ENCODE measurements around the gene RFX7. TPM values are rescaled to one million over a fixed set of nuclear protein-coding genes. Genes with fewer than 3 reads are reported as not detected.

The RFX7 gene
- total RNA-seq, 1 experiment from 2014 or later = 43.4 TPM

DNA sequence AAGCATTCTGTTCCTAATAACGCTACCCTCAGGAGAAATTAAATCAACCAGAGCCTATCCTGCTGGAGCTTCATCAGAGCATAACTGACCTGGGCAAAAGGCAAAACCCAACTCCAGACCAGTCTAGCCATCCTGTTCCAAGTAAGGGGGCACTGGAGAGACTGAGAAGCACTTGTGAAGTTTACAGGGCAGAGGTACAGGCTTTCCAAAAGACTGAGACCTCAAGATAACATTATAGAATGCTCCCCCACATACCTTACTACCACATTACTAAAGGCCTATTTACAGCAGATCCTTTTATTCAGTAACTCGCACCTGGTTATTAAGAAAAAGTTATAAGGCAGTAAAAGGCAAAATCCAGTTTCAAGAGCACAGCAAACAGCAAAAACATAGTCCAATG, 35.5 kb downstream of the RFX7 start:
- Histone ChIP-seq H3K14ac (ENCODE audit: insufficient read depth, low read length) (no peak overlapping the region), H2BK15ac (ENCODE audit: low read depth, low read length) (no peak overlapping the region), H2AK5ac (ENCODE audit: insufficient read length, low read length) (no peak overlapping the region), H3K4me2 (ENCODE audit: insufficient read depth, insufficient read length, low read length) (no peak overlapping the region), H3K23ac (ENCODE audit: insufficient read length, low read depth, low read length) (no peak overlapping the region), H3K79me2 (ENCODE audit: insufficient read depth, low read length) (peaks cover 27% of the 10 kb centered on the region; the same call in 1 of the 2 replicates), H2BK20ac (ENCODE audit: low read depth, low read length, poor library complexity, severe bottlenecking) (no peak overlapping the region), H2BK120ac (ENCODE audit: low read depth, low read length, poor library complexity, severe bottlenecking) (no peak overlapping the region), H2BK5ac (ENCODE audit: insufficient read length, low read length) (no peak overlapping the region), H2BK12ac (ENCODE audit: insufficient read length, low read depth, low read length) (no peak overlapping the region), H3K23me2 (ENCODE audit: insufficient read length, low read depth, low read length, poor library complexity, severe bottlenecking) (no peaks in the 10 kb centered on the region), H4K8ac (replicated peaks; ENCODE audit: insufficient read length, low read depth, low read length) (no peak overlapping the region), H3K56ac (ENCODE audit: insufficient read length, low read depth, low read length) (no peak overlapping the region), H3K27me3 (ENCODE audit: insufficient read depth, low read length) (no peaks in the 10 kb centered on the region), H3K79me1 (ENCODE audit: insufficient read depth, low read depth, low read length, poor library complexity, severe bottlenecking) (peaks cover 4% of the 10 kb centered on the region), H4K5ac (ENCODE audit: insufficient read length, low read depth, low read length) (no peak overlapping the region), H2AFZ (ENCODE audit: low read length) (no peak overlapping the region), H3K4ac (ENCODE audit: low read depth, low read length) (no peak overlapping the region), H3K18ac (ENCODE audit: insufficient read length, low read depth, low read length) (no peak overlapping the region), H3K9me3 (ENCODE audit: control insufficient read depth, low read depth, low read length) (no peaks in the 10 kb centered on the region), H4K91ac (ENCODE audit: insufficient read length, low read depth, low read length) (no peak overlapping the region), H3T11ph (ENCODE audit: low read length) (no peak overlapping the region), H3K9ac (ENCODE audit: extremely low read depth, insufficient read length, low read length) (no peak overlapping the region), H3K4me1 (ENCODE audit: insufficient read depth, low read length) (peaks cover 3% of the 10 kb centered on the region; the same call in 1 of the 2 replicates), H4K20me1 (ENCODE audit: control insufficient read depth, insufficient read depth, insufficient read length) (no peaks in the 10 kb centered on the region), H3K27ac (ENCODE audit: insufficient read length, low read depth, low read length) (no peak overlapping the region)
- Mint-ChIP-seq H3K4me3 (no peak overlapping the region), H3K9me3 (peaks cover 3 to 12% of the 10 kb centered on the region in 2 experiments; a peak in 4 of 5 replicates), H3K27me3 (ENCODE audit: low read depth) (no peaks in the 10 kb centered on the region), H3K36me3 (ENCODE audit: insufficient read depth in 1 of 3, low read depth in 3 of 3) (peaks cover 16 to 34% (median 19%) of the 10 kb centered on the region in 3 experiments), H3K4me1 (peaks cover 50 to 57% of the 10 kb centered on the region in 2 experiments), H3K27ac (peak overlapping the region in 1 of 3 experiments; percentile 18; a peak in 1 of 7 replicates)
- no peak for DNase-seq
- no peak for TF ChIP-seq CTCF (conservative IDR thresholded peaks at IDR 0.05)
- no CpG with 5 or more reads among the region's 2 CpGs for WGBS (ENCODE audit: extremely low coverage, insufficient read length, low lambda C conversion rate)

Data from H9 (cell line).